ENCODE results near the gene SSTR4.
"Not testable (repeated sequence)": the region's sequence is repeated elsewhere in the genome, so short reads cannot be mapped to it uniquely, and the experiment has no call there.

GRCh38 chr20:22991424-22991823, 43.7 kb upstream of the SSTR4 start:
- TF ChIP-seq CTCF (IDR thresholded peaks at IDR 0.05; ENCODE audit: insufficient read depth, low read length, poor library complexity, severe bottlenecking); EZH2phosphoT487 (conservative IDR thresholded peaks at IDR 0.05; ENCODE audit: low read length): not testable (repeated sequence)

All from SU-DHL-6 (cell line).